HG03025 (cell line): ENCODE data around the gene GPN3.
"Not testable (repeated sequence)": the region's sequence is repeated elsewhere in the genome, so short reads cannot be mapped to it uniquely, and the experiment has no call there.

Source experiments
- ATAC-seq: cut with Tn5 transposase; IDR thresholded peaks from one replicate; pipeline ENCODE4 v1.9.1; 2021; ENCODE audit warnings: mild to moderate bottlenecking, moderate library complexity; ENCODE audit not compliant: unreplicated experiment, low FRiP score

Gene GPN3

DNA sequence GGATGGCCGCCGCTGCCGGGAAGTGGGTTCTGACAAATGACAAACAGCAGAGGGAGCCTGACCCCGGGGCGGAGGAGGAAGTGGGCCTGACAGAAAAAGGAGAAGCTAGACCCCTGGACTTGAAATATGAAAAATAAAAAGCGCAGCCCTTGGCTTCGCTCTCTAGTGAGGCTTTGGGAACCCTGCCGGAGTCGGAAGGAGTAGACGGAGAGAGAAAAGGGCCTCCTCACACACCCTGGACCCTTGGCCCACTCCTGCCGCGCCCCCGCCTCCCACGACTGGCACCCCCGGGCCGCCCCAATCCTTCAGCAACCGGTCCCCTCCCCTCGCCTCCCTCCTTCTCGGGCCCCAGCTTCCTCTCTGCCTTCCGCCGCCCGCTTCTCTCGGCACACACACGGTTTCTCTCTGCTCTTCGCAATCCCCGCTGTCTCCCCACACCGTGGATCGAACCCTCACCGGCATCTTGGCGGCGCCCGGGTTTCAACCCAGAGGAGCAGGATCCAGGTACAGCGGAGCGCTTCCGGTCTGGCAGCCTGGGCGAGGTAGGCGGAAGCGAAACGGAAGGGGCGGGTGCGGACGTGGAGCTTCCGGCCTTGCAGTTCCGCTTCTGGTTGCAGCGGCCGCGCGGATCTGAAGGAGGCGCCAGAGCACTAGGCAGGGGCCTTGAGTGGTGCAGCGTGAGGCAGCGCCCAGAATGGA, 18.1 kb downstream of the GPN3 start, which contains the start of gene ARPC3:
Gene ARPC3 (minus strand): TSS at position 539 of the 699 bp plus-strand sequence. CDS start 77 bp downstream, at position 462.
- ATAC-seq = peak; percentile 81

DNA sequence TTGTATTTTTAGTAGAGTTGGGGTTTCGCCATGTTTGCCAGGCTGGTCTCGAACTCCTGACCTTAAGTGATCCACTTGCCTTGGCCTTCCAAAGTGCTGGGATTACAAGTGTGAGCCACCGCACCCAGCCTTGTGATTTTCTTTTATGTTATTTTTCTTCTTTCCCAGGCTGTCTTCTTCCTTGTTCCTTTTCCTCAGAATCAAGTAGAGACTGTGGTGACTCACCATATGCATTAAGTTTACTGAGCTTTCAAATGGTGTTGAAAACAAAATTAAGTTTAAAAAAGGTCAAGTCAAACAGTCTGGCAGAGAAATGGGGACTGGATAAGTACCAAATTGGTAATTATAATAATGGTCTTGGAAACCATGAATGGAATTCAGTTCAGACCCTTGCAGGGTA, 23.6 kb downstream of the GPN3 start:
- ATAC-seq = no peak

- ATAC-seq = no peak
Observed at GRCh38 chr12:110436231-110436630, 31.8 kb downstream of the GPN3 start.

DNA sequence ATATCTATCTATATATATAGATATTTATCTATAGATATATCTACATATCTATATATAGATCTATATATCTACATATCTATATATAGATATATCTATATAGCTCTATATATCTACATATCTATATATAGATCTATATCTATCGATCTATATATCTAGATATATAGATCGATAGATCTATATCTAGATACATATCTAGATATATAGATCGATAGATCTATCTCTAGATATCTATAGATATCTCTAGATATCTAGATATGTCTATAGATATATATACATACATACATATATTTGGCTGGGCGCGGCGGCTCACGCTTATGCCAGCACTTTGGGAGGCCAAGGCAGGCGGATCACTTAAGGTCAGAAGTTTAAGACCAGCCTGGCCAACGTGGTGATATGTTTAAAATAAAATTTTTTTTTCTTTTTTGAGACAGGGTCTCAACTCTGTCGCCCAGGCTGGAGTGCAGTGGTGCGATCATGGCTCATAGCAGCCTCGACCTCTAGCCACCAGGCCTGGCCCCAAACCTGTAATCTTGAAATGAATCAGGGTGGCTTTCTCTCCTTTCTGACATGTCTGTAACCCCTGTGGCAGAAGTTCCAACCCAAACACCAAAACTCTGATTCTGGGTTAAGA, 36.0 kb downstream of the GPN3 start:
- no peak for ATAC-seq

- not testable (repeated sequence) for ATAC-seq
Observed at GRCh38 chr12:110429676-110430075, 38.4 kb downstream of the GPN3 start.

DNA sequence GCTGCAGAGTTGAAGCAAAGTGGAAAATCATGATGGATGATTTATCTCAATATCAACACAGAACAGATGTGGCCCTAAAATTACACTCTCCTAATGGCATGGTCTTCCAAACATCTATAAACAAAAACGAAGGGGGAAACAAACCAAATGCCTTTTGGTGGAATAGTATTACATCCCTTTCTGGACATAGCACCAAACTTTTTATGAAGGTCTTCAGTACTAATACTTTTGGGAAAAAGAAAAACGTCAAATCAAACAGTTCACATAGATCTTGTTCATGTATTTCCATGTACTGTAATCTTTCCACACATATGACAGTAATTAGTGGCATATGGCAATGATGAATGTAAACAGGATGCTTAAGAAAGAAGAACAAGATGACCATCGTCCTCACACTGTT, 41.7 kb downstream of the GPN3 start:
- no peak for ATAC-seq

DNA sequence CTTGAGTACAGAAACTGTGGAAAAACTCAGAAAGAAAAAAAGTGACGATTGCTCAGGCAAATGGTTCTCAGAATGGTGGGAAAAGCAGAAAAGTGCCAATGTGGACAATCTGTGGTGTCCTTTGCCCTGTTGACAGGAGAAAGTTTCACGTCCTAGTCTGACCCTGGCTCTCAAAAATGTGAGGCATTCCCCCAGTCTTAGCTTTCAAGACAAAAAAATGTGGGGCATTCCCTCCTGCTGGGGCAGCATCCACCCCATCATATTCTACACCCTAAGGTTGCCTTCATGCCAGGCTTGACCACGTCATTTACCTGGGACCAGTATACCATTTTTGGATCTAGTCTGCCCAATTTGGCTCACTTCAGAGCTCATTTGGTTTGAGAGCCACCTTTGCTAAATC, 43.8 kb downstream of the GPN3 start:
- ATAC-seq = no peak

- ATAC-seq = no peak
Observed at GRCh38 chr12:110421701-110422100, 46.4 kb downstream of the GPN3 start.

- ATAC-seq = no peak
Observed at GRCh38 chr12:110421159-110421661, 46.8 kb downstream of the GPN3 start.

DNA sequence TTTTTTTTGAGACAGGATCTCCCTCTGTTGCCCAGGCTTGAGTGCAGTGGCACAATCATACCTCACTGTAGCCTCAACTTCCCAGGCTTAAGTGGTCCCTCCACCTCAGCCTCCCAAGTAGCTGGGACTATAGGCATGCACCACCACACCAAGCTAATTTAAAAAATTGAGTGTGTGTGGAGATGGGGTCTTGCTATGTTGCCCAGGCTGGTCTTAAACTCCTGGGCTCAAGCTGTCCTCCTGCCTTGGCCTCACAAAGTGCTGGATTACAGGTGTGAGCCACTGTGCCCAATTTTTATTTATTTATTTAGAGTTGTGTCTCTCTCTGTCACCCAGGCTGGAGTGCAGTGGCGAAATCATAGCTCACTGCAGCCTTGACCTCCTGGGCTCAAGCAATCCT, 47.4 kb downstream of the GPN3 start:
- ATAC-seq = not testable (repeated sequence)

- ATAC-seq = not testable (repeated sequence)
Observed at GRCh38 chr12:110417113-110417512, 50.9 kb downstream of the GPN3 start.

- not testable (repeated sequence) for ATAC-seq
Observed at GRCh38 chr12:110410086-110410485, 58.0 kb downstream of the GPN3 start.

DNA sequence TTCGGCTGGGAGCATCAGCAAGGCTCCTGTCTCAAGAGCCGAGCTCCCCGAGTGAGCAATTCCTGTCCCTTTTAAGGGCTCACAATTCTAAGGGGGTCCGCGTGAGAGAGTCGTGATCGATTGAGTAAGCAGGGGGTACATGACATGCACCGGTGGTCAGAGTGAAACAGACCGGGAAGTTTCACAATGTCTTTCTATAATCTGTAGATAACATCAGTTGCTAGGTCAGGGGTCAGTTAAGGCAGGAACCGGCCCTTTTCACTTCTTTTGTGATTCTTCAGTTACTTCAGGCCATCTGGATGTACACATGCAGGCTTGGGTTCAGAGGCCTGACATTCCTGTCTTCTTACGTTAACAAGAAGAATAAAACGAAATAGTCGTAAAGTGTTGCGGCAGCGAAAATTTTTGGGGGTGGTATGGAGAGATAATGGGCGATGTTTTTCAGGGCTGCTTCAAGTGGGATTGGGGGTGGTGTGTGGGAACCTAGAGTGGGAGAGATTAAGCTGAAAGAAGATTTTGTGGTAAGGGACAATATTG, 62.9 kb downstream of the GPN3 start:
- not testable (repeated sequence) for ATAC-seq

DNA sequence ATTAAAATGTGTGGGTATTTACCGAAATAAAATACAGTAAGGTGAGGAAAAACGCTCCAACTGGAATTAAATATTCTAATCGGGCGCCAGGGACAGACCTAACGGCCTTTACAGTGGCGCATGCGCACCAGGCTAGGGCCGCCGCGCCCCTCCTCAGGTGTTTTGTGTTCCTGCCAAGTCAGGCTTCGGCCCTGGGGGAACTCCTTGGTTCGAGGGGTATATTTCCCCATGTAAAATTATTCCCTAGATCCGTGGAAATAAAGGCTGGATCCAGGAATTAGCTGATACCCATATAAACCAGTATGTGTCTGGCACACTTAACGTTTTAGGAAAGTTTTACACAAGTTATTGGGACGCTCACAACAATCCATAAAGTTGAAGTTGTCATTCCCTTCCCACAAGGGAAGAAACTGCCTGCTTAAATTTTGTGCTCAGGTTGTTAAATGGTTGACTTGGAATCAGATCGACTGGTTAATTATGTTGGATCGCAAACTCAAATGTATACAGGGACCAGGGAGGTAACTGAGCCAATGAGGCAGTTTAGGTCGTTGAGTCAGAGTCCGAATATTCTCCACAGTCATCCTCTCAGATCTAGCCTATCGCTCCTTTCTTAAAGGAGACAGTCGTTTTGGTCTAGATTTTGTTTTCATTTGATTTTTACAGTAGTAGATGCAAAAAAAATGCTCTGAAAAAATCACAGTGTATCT, 63.9 kb downstream of the GPN3 start:
- no peak for ATAC-seq

DNA sequence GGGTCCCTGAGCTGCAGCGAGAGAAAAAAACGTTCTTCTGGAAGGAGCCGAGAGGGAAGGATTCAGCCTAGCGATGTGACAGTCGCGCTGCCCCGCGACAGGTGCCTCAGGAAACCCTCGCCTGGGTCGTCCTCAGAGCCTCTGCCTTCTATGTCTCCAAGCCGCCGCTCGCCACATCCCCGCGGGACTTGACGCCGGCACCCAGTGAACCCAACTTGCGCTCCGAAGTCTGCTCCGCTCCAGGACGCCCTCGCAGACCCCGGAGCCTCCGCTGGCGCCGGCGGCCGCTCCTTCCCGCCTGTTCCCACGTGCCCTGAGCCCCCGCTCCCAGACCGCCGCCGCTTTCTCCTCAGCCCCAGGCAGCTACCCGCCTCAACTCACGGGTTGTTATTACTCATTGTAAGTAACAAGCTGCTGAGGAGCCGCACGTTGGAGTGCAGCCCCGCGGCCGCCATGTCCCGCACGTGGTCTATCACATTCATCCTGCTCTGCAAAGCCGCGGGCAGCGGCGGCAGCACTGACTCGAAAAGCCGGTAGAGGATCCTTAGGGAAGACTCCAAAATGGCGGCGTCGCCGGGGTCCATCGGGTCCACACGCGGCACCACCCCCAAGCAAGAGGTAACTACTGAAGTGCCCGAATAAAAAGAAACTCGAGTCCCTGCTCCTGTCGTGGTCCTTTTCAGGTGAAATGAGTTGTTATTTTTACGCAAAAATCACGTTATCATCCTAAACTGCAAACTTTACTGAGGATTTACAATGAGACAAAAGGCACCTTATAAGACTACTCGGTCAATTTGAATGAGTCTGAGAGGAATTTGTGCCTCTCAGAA, 64.7 kb downstream of the GPN3 start, which contains the start of gene ANAPC7:
Gene ANAPC7 (minus strand): TSS at position 563 of the 830 bp plus-strand sequence. CDS start 81 bp downstream, at position 482.
- ATAC-seq = peak; percentile 67
